Stimulated activated naive CD8-positive, alpha-beta T cell treated with anti-CD3 and anti-CD28 coated beads, Interleukin-15, amount 100 ng/mL, for 72 hours (primary cell): ENCODE measurements around the gene CHRNB1.
A peak's percentile ranks its signal among the peaks of the same experiment; 100 is the strongest.
"Not testable (repeated sequence)": the region's sequence is repeated elsewhere in the genome, so short reads cannot be mapped to it uniquely, and the experiment has no call there.

Experiments
- ATAC-seq: fragments of 150-1000 bp; cut with Tn5 transposase; 2 replicates; pipeline ENCODE4 v1.10.0; 2021; ENCODE audit warnings: mild to moderate bottlenecking, moderate library complexity
- DNase-seq, 2 donors: peaks; one replicate each; pipeline ENCODE4 v3.0.0; 2021 to 2022
- H3K27ac Mint-ChIP-seq, 2 donors: one replicate each; pipeline ENCODE4 v1.8.0; 2022; ENCODE audit warnings: mild to moderate bottlenecking in 2 of 2, mixed read lengths in 2 of 2, moderate library complexity in 2 of 2
- H3K27me3 Mint-ChIP-seq: one replicate; pipeline ENCODE4 v1.8.0; 2022; ENCODE audit warnings: mixed read lengths
- H3K4me1 Mint-ChIP-seq: one replicate; pipeline ENCODE4 v1.8.0; 2022; ENCODE audit warnings: mild to moderate bottlenecking, mixed read lengths
- H3K4me3 Mint-ChIP-seq, 2 donors: one replicate each; pipeline ENCODE4 v1.8.0; 2022; ENCODE audit warnings: mild to moderate bottlenecking in 2 of 2, mixed read lengths in 2 of 2, moderate library complexity in 1 of 2
- H3K9me3 Mint-ChIP-seq, 2 donors: one replicate each; pipeline ENCODE4 v1.8.0; 2022; ENCODE audit warnings: mixed read lengths in 2 of 2

CHRNB1 gene

DNA sequence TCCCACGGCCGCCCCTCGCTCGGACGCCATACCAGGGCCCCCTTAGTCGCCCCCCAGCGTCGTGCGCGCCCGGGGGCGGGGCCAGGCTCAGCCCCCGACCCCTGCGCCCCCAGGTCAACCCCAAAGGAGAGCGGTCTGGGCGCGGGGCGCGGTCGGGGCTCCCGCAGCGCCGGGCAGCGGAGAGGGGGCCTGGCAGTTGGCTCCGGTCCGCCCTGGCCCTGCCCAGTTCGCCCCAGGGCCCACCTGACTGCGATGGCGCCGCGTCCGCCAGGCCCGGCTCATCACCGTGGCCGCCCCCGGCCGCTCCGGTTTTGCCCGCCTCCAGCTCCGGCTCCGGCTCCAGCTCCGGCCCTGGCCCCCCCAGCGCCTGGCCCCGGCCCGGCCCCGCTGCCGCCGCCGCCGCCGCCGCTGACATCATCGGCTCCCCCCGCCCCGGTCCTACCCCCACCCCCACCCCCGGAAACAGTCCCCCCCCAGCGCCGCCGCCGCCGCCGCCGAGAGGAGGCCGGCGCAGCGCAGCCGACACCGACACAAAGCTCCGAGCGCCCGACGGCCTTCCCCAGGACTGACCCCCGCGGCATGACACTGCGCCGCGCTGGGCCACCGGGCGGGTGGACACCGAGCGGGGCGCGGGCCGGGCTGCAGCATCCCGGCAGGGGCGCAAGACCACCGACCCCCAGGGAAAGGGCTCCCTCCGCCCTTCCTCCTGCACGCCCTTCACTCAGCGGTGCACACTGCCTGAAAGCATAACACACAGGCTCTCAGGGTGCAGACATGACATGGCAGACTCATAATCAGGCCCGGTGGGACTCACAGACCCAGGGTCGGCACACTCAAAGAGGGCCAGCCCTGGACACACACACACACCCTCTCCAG lies 34.6 kb downstream of the CHRNB1 start, which contains the start of gene ZBTB4:
TSS of gene ZBTB4 (minus strand) at position 419 of the 876 bp plus-strand sequence. CDS start 12,830 bp downstream, outside the sequence.
- H3K9me3 Mint-ChIP-seq, result no peaks in the 10 kb centered on the region
- H3K4me1 Mint-ChIP-seq, result peaks cover 74% of the 10 kb centered on the region
- DNase-seq (peak; percentile 58 to 62), ATAC-seq (peak; percentile 14)
- H3K27ac Mint-ChIP-seq, result peak within 1 kb of the TSS; percentile 93
- H3K4me3 Mint-ChIP-seq, result peak within 1 kb of the TSS; percentile 90 to 99
- no peaks in the 10 kb centered on the region for H3K27me3 Mint-ChIP-seq

DNA sequence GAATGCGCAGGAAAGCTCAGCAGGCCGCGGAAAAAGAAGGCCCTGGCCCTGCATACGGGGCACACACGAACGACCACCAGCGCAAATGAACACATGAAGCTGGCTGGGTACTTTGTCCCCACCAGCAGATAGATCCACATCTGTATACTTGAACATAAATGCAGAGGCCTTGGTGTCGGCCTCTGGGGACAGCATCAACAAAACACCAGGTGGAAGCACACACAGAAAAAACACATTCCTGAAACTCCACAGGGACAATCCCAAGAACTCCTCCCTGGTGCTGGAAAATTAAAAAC lies 35.2 kb downstream of the CHRNB1 start:
- DNase-seq, result no peak
- Mint-ChIP-seq H3K9me3 (no peaks in the 10 kb centered on the region), H3K27me3 (no peaks in the 10 kb centered on the region), H3K4me3 (peak overlapping the region; percentile 90 to 99), H3K27ac (peak overlapping the region; percentile 93), H3K4me1 (peaks cover 79% of the 10 kb centered on the region)
- no peak for ATAC-seq

DNA sequence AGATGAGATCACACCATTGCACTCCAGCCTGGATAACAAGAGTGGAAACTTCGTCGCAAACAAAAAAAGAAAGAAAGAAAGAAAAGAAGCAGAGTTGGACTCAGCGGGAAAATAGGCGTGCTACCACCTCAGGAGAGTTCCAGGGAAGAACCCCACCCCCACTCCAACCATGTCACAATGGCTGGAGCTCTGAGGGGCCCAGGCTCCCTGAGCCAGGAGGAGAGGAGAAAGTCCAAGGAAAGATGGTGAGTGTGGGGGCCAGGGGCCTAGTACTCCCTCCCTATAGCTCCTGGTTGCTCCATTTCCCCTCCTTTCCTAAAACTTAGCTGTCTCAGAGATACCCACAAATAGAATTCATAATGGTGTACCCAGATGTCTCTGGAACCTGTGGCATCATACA lies 36.4 kb downstream of the CHRNB1 start, which contains the start of gene SLC35G6:
TSS of gene SLC35G6 (plus strand) at position 172 of the 400 bp plus-strand sequence. CDS start at position 243, 71 bp downstream.
- H3K27ac Mint-ChIP-seq, result peak within 1 kb of the TSS; percentile 10 to 96
- H3K27me3 Mint-ChIP-seq, DNase-seq, ATAC-seq, H3K9me3 Mint-ChIP-seq: not testable (repeated sequence)
- H3K4me3 Mint-ChIP-seq, result peak within 1 kb of the TSS; percentile 90 to 99
- H3K4me1 Mint-ChIP-seq, result peaks cover 77% of the 10 kb centered on the region

DNA sequence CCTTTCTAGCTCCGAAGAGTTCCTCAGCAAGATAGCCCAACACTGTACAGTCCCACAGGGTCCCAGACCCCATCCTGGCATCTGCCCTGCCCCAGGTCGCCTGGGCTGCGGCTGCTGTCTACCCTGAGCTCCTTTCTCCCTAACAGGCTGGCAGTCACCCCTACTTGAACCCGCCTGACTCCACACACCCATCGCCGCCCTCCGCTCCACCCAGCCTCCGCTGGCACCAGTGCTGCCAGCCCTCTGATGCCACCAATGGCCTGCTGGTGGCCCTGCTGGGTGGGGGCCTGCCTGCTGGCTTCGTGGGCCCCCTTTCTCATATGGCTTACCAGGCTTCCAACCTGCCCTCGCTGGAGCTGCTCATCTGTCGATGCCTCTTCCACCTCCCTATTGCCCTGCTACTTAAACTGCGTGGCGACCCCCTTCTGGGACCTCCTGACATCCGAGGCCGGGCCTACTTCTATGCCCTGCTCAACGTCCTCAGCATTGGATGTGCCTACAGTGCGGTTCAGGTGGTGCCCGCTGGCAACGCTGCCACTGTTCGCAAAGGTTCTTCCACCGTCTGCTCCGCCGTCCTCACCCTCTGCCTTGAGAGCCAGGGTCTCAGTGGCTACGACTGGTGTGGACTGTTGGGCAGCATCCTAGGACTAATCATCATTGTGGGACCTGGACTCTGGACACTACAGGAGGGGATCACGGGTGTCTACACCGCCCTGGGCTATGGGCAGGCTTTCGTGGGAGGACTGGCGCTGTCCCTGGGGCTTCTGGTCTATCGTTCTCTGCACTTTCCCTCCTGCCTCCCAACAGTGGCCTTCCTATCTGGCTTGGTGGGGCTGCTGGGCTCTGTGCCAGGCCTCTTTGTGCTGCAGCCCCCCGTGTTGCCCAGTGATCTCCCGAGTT lies 37.2 kb downstream of the CHRNB1 start:
- not testable (repeated sequence) for H3K27me3 Mint-ChIP-seq, ATAC-seq, H3K9me3 Mint-ChIP-seq, DNase-seq
- Mint-ChIP-seq H3K4me1 (peaks cover 76% of the 10 kb centered on the region), H3K27ac (peak overlapping the region in 1 of 2 donors; percentile 100), H3K4me3 (peak overlapping the region; percentile 89 to 99)

DNA sequence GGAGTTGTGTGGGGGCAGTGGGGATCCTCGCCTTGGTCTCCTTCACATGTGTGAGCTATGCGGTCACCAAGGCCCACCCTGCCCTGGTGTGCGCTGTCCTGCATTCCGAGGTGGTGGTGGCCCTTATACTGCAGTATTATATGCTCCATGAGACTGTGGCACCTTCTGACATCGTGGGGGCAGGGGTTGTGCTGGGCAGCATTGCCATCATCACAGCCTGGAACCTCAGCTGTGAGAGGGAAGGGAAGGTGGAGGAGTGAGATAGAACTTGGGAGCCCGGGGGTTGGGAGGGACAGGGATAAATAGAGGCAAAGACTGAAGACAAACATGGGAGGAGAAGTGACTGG lies 37.9 kb downstream of the CHRNB1 start:
- Mint-ChIP-seq H3K4me1 (peaks cover 76% of the 10 kb centered on the region), H3K27ac (peak overlapping the region; percentile 100), H3K4me3 (peak overlapping the region; percentile 89 to 99)
- H3K9me3 Mint-ChIP-seq, H3K27me3 Mint-ChIP-seq, DNase-seq, ATAC-seq: not testable (repeated sequence)

DNA sequence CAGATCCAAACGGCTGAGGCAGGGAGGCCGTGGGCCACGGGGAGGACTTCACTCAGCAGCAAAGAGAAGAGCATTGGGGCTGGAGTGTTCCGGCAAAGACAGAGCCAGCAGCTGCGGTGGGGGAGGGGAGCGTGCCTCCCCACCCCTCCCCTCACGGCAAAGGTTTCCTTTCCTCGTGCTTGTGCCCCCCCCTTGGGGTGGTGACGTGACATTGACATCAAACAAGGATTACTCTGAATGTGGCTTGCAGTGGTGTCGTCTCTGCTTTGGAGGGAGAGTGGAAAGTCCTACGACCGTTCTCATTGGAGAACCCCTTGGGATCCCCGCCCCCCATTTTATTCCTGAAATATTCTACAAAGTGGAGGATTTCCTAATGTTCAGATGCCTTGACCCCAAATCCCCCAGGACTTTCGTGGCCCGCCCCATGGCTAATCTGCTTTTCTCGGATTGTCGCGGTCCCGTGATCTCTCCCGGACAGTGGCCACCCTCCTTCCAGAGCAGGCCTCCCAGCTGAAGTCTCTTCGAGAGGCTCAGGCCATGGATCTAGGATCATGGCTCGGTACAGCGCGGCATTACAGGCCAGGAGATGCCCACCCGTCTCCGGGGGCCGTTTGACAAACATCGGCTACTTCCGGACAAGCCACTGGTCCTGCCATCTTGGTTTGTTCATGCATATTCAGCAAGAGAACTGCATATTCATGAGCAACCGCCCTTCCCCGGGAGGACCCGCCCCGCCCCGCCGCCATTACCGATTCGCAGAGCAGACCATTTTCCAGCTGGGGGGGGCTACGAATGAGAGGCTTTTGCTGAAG lies 38.6 kb downstream of the CHRNB1 start:
- peak overlapping the region; percentile 100 for H3K27ac Mint-ChIP-seq
- ATAC-seq (peak; percentile 69), DNase-seq (peak; percentile 91 to 94)
- no peaks in the 10 kb centered on the region for H3K9me3 Mint-ChIP-seq
- peaks cover 74% of the 10 kb centered on the region for H3K4me1 Mint-ChIP-seq
- H3K4me3 Mint-ChIP-seq, result peak overlapping the region; percentile 89 to 99
- no peaks in the 10 kb centered on the region for H3K27me3 Mint-ChIP-seq

DNA sequence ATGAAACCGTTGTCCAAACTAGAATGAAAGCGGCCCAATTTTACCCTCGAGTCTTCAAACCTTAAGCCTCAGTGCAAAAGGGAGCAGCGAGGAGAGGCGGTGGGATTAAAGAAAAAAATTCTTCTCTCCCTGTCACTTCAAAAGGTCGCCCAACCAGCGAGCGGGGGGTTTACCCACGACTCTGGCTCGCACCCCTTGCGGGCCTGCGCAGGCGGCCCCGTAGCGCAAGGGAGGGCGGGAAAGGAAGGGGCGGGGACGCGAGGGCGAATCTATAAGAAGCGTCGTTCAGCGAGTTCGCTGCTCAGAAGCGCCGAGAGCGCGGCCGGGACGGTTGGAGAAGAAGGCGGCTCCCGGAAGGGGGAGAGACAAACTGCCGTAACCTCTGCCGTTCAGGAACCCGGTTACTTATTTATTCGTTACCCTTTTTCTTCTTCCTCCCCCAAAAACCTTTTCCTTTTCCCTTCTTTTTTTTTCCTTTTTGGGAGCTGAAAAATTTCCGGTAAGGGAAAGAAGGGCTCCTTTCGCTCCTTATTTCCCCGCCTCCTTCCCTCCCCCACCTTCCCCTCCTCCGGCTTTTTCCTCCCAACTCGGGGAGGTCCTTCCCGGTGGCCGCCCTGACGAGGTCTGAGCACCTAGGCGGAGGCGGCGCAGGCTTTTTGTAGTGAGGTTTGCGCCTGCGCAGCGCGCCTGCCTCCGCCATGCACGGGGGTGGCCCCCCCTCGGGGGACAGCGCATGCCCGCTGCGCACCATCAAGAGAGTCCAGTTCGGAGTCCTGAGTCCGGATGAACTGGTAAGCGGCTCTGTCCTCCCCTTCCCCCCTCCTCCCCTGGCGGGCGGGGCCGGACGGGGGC lies 39.4 kb downstream of the CHRNB1 start, which contains the start of gene POLR2A:
TSS of gene POLR2A (plus strand) at position 300 of the 852 bp plus-strand sequence.
- peak; percentile 74 for ATAC-seq
- peak within 1 kb of the TSS; percentile 100 for H3K27ac Mint-ChIP-seq
- no peaks in the 10 kb centered on the region for H3K9me3 Mint-ChIP-seq
- H3K27me3 Mint-ChIP-seq, result no peaks in the 10 kb centered on the region
- peaks cover 79% of the 10 kb centered on the region for H3K4me1 Mint-ChIP-seq
- peak; percentile 98 to 100 for DNase-seq
- H3K4me3 Mint-ChIP-seq, result peak within 1 kb of the TSS; percentile 89 to 99

DNA sequence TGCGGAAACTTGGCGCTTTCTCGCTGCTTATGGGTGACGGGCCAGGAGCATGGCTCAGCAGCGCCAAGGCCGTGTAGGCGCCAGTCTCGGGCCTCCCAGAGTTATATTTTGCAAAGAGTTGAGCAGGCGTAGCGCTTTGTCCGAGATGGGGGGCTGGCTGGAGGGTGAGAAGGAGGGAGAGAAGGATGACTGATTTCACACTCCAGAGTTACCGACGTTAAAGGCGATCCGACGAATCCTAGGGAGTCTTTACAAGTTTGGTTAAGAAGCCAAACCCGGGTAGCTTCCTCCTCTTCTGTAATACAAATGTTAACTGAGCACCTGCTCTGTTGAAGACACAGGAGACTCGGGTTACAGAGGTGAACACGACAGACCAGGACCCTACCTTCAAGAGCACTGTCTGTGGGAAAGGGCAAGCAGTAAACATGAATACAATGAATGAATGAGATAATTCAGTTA lies 40.1 kb downstream of the CHRNB1 start:
- Mint-ChIP-seq H3K4me1 (peaks cover 83% of the 10 kb centered on the region), H3K9me3 (no peaks in the 10 kb centered on the region), H3K27ac (peak overlapping the region; percentile 100), H3K4me3 (peak overlapping the region; percentile 89 to 99), H3K27me3 (no peaks in the 10 kb centered on the region)
- ATAC-seq (no peak), DNase-seq (no peak)

DNA sequence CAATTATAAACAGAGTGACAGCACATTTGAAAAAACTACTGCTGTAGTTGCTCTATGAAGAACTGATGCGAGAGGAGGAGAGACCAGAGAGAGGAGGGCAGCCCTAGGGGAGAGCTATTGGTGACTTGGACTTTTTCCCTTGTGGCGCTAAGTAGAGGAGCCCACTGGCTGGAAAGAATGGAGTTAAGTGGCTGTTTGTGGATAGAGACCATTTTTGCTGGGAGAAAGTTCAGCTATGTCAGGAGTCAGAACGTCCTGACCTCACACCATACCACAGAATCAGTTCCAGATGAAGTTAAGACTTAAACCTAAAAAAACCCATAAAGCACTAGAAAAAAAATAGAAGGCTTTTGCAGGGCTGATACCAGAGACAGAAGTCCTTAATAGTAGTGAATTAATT lies 41.3 kb downstream of the CHRNB1 start:
- Mint-ChIP-seq H3K9me3 (no peaks in the 10 kb centered on the region), H3K27ac (peak overlapping the region in 1 of 2 donors; percentile 28), H3K4me3 (peak overlapping the region; percentile 76 to 78), H3K27me3 (no peaks in the 10 kb centered on the region), H3K4me1 (peaks cover 80% of the 10 kb centered on the region)
- no peak for ATAC-seq
- no peak for DNase-seq

DNA sequence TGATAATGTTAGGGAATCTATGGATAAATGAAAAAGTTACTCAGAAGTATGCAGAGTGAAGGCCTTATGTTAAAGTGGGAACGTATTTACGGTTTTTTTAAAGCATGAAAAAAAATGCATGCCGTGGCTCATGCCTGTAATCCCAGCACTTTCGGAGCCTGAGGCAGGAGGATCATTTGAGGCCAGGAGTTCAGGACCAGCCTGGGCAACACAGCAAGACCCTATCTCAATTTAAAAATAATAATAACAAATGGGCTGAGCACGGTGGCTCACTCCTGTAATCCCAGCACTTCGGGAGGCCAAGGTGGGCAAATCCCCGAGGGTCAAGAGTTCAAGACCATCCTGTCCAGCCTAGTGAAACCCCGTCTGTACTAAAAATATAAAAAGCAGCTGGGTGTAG lies 45.3 kb downstream of the CHRNB1 start:
- ATAC-seq (no peak), DNase-seq (no peak)
- Mint-ChIP-seq H3K27me3 (no peaks in the 10 kb centered on the region), H3K27ac (peak overlapping the region in 1 of 2 donors; percentile 35), H3K4me3 (no peak overlapping the region), H3K9me3 (no peaks in the 10 kb centered on the region), H3K4me1 (peaks cover 77% of the 10 kb centered on the region)

DNA sequence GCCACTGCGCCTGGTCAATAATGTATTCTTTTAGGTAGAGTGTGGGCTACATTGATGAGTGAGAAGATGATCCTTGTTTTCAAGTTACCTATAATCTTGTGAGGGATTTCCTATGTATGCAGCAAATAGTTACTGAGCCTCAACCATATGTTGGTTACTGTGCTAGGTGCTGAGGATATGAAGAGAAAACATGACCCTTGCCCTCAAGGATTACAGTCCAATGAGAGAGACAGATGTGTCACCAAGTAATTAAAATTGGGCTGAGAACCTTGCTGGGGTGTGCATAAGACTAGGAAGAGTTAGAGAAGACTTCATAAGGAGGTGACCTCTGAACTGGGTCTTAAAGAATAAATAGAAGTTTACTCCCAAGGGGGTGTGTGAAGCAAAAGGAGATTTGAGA lies 46.7 kb downstream of the CHRNB1 start:
- H3K9me3 Mint-ChIP-seq, result no peaks in the 10 kb centered on the region
- no peak for DNase-seq
- H3K4me3 Mint-ChIP-seq, result no peak overlapping the region
- peaks cover 64% of the 10 kb centered on the region for H3K4me1 Mint-ChIP-seq
- ATAC-seq, result no peak
- H3K27me3 Mint-ChIP-seq, result no peaks in the 10 kb centered on the region
- H3K27ac Mint-ChIP-seq, result peak overlapping the region in 1 of 2 donors; percentile 1

DNA sequence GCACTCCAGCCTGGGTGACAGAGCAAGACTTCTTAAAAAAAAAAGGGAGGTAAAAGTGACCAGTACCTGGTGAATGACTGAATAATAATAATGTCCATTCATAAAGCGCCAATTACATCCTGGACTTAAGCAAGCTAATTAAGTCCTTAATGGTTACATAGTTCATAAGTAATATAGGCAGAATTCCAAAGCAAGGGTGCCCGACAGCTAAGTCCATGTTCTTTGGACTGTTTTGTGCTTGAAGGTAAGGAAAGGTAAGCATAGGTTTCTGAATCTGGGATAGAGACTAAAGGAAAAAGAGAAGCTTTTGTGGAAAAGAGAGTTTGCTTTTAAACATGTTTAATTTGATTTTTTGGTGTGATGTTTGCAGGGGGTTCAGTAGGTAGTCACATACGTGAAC lies 49.1 kb downstream of the CHRNB1 start:
- H3K4me3 Mint-ChIP-seq, result no peak overlapping the region
- H3K27me3 Mint-ChIP-seq, result no peaks in the 10 kb centered on the region

DNA sequence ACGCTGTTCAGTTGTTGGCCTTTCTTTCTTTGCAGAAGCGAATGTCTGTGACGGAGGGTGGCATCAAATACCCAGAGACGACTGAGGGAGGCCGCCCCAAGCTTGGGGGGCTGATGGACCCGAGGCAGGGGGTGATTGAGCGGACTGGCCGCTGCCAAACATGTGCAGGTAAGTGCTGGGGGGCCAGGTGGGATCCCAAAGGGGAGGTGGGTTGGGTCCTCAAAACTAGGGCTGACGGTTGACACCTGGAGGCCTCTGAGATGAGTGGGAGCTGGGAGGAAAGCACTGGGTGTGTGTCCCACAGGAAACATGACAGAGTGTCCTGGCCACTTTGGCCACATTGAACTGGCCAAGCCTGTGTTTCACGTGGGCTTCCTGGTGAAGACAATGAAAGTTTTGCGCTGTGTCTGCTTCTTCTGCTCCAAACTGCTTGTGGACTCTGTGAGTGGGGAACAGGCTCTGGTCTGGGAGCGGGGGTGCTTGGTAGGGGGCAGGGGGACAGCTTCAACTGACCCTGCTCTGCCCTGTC lies 51.1 kb downstream of the CHRNB1 start:
- no peak for ATAC-seq
- Mint-ChIP-seq H3K4me1 (peaks cover 27% of the 10 kb centered on the region), H3K4me3 (no peak overlapping the region), H3K9me3 (no peaks in the 10 kb centered on the region), H3K27ac (peak overlapping the region in 1 of 2 donors; percentile 20), H3K27me3 (no peaks in the 10 kb centered on the region)
- DNase-seq, result no peak

More for the DNA sequence above, 49.1 kb downstream of the CHRNB1 start:
- DNase-seq, result no peak
- no peak for ATAC-seq
- H3K27ac Mint-ChIP-seq, result peak overlapping the region in 1 of 2 donors; percentile 41
- no peaks in the 10 kb centered on the region for H3K9me3 Mint-ChIP-seq
- peaks cover 43% of the 10 kb centered on the region for H3K4me1 Mint-ChIP-seq
